Hepatocyte (in vitro differentiated cells): ENCODE data around the gene GNAT1. TPM values are rescaled to one million over a fixed set of nuclear protein-coding genes. Genes with fewer than 3 reads are reported as not detected.

Experiments
- DNase-seq: peaks from one replicate; pipeline ENCODE4 v3.0.0-alpha.2; 2016; ENCODE audit warnings: low spot score
- H2AFZ ChIP-seq: fragments of 200-600 bp; sonication (generic); 2 replicates; pipeline ENCODE4 v1.6.0; 2016; ENCODE audit warnings: antibody characterized with exemption, mild to moderate bottlenecking
- H3K27ac ChIP-seq: fragments of 200-600 bp; sonication (generic); 2 replicates; pipeline ENCODE4 v1.5.1; 2016; ENCODE audit warnings: mild to moderate bottlenecking
- H3K27me3 ChIP-seq: fragments of 200-600 bp; sonication (generic); 2 replicates; pipeline ENCODE4 v1.6.1; 2016
- H3K36me3 ChIP-seq: fragments of 200-600 bp; sonication (generic); replicated peaks from 2 replicates; pipeline ENCODE4 v1.5.1; 2016; ENCODE audit warnings: low read depth; ENCODE audit not compliant: insufficient read depth
- H3K4me1 ChIP-seq: fragments of 200-600 bp; sonication (generic); 2 replicates; pipeline ENCODE4 v1.5.1; 2016; ENCODE audit warnings: mild to moderate bottlenecking, moderate library complexity; ENCODE audit not compliant: insufficient read depth
- H3K4me2 ChIP-seq: fragments of 200-600 bp; sonication (generic); 2 replicates; pipeline ENCODE4 v1.6.0; 2016
- H3K4me3 ChIP-seq: fragments of 200-600 bp; sonication (generic); 2 replicates; pipeline ENCODE4 v1.5.1; 2016; ENCODE audit warnings: mild to moderate bottlenecking
- H3K79me2 ChIP-seq: fragments of 200-600 bp; sonication (generic); 2 replicates; pipeline ENCODE4 v1.6.0; 2017; ENCODE audit warnings: mild to moderate bottlenecking
- H3K9me2 ChIP-seq: fragments of 200-600 bp; sonication (generic); replicated peaks from 2 replicates; pipeline ENCODE4 v1.6.0; 2017; ENCODE audit warnings: mild to moderate bottlenecking; ENCODE audit not compliant: insufficient read depth
- H3K9me3 ChIP-seq: fragments of 200-600 bp; sonication (generic); 2 replicates; pipeline ENCODE4 v1.5.1; 2016; ENCODE audit warnings: low read depth, mild to moderate bottlenecking
- H4K20me1 ChIP-seq: fragments of 200-600 bp; sonication (generic); 2 replicates; pipeline ENCODE4 v1.6.0; 2016; ENCODE audit warnings: mild to moderate bottlenecking; ENCODE audit not compliant: insufficient read depth, poor library complexity, severe bottlenecking
- CTCF ChIP-seq: fragments of 200-600 bp; sonication (generic); IDR thresholded peaks from 2 replicates; pipeline ENCODE4 v1.5.1; 2016; ENCODE audit warnings: antibody characterized with exemption, mild to moderate bottlenecking; ENCODE audit not compliant: poor library complexity
- EZH2 ChIP-seq: fragments of 200-600 bp; sonication (generic); IDR thresholded peaks from 2 replicates; pipeline ENCODE4 v1.6.1; 2016; ENCODE audit warnings: antibody characterized with exemption, mild to moderate bottlenecking, borderline replicate concordance
- EZH2phosphoT487 ChIP-seq: fragments of 200-600 bp; sonication (generic); IDR thresholded peaks from one replicate; pipeline ENCODE4 v1.6.1; 2018; ENCODE audit warnings: antibody characterized with exemption, mild to moderate bottlenecking, low read depth, moderate library complexity; ENCODE audit not compliant: unreplicated experiment, severe bottlenecking
- WGBS: methylation state at CpG from one replicate; pipeline ENCODE4 v1.1.6; 2016; ENCODE audit warnings: low lambda C conversion rate; ENCODE audit errors: missing lambda C conversion rate; 5-methylcytosine and 5-hydroxymethylcytosine counted together
- polyA plus RNA-seq: library from polyadenylated mRNA; unstranded; fragments of >200 nt; fragmentation: Nextera tagmentation; extraction: Ambion mirVana; gene quantifications from 2 replicates; pipeline ENCODE4 v1.2.1, GENCODE V29; 2016
- total RNA-seq: library from RNA; depleted of rRNA; stranded (reverse); fragments of >200 nt; gene quantifications from 2 replicates; pipeline ENCODE4 v1.2.3, GENCODE V29; 2014

Gene GNAT1
- total and polyA plus RNA-seq, 2 experiments from 2014 or later: not detected

GRCh38 chr3:50150863-50151686 lies 40.3 kb upstream of the GNAT1 start:
- Histone ChIP-seq H3K4me2 (peak overlapping the region; percentile 4), H3K9me2 (no peaks in the 10 kb centered on the region), H3K4me3 (no peak overlapping the region), H3K4me1 (peaks cover 58% of the 10 kb centered on the region), H3K79me2 (peaks cover 7% of the 10 kb centered on the region), H4K20me1 (peaks cover 4% of the 10 kb centered on the region), H3K36me3 (no peaks in the 10 kb centered on the region), H2AFZ (no peak overlapping the region), H3K9me3 (no peaks in the 10 kb centered on the region), H3K27me3 (peaks cover 24% of the 10 kb centered on the region), H3K27ac (peak overlapping the region; percentile 92)
- WGBS: 56% methylated on average over 14 of the region's 18 CpGs
- no peak for TF ChIP-seq EZH2phosphoT487
- TF ChIP-seq CTCF: no peak
- no peak for TF ChIP-seq EZH2
- DNase-seq: peak; percentile 75

- peaks cover 53% of the 10 kb centered on the region for H3K4me1 ChIP-seq
- WGBS: 74% methylated on average over 5 of the region's 5 CpGs
- no peak for TF ChIP-seq CTCF
- TF ChIP-seq EZH2: no peak
- TF ChIP-seq EZH2phosphoT487: no peak
Measured at GRCh38 chr3:50151728-50152127, 39.7 kb upstream of the GNAT1 start.

GRCh38 chr3:50153782-50154475 lies 37.5 kb upstream of the GNAT1 start:
- TF ChIP-seq CTCF (no peak), EZH2 (no peak), EZH2phosphoT487 (no peak)
- no peaks in the 10 kb centered on the region for H3K9me2 ChIP-seq
- no peak for DNase-seq
- H3K4me1 ChIP-seq: peaks cover 53% of the 10 kb centered on the region
- H3K4me2 ChIP-seq: peak overlapping the region; percentile 97
- no peak overlapping the region for H2AFZ ChIP-seq
- H3K4me3 ChIP-seq: no peak overlapping the region
- peaks cover 8% of the 10 kb centered on the region for H4K20me1 ChIP-seq
- 66% methylated on average over 7 of the region's 9 CpGs for WGBS
- no peaks in the 10 kb centered on the region for H3K9me3 ChIP-seq
- H3K27ac ChIP-seq: no peak overlapping the region
- peaks cover 28% of the 10 kb centered on the region for H3K79me2 ChIP-seq
- peaks cover 34% of the 10 kb centered on the region for H3K27me3 ChIP-seq
- H3K36me3 ChIP-seq: no peaks in the 10 kb centered on the region

More at GRCh38 chr3:50151728-50152127, 39.7 kb upstream of the GNAT1 start:
- Histone ChIP-seq H3K4me2 (no peak overlapping the region), H3K9me2 (no peaks in the 10 kb centered on the region), H3K27me3 (peaks cover 31% of the 10 kb centered on the region), H3K36me3 (no peaks in the 10 kb centered on the region), H3K9me3 (no peaks in the 10 kb centered on the region), H3K4me3 (no peak overlapping the region), H3K27ac (peak overlapping the region; percentile 92), H4K20me1 (peaks cover 4% of the 10 kb centered on the region), H3K79me2 (peaks cover 13% of the 10 kb centered on the region), H2AFZ (no peak overlapping the region)
- no peak for DNase-seq
